Measurements from ENCODE around the gene EIPR1.
"Not testable (repeated sequence)": the region's sequence is repeated elsewhere in the genome, so short reads cannot be mapped to it uniquely, and the experiment has no call there.

Gene EIPR1

DNA sequence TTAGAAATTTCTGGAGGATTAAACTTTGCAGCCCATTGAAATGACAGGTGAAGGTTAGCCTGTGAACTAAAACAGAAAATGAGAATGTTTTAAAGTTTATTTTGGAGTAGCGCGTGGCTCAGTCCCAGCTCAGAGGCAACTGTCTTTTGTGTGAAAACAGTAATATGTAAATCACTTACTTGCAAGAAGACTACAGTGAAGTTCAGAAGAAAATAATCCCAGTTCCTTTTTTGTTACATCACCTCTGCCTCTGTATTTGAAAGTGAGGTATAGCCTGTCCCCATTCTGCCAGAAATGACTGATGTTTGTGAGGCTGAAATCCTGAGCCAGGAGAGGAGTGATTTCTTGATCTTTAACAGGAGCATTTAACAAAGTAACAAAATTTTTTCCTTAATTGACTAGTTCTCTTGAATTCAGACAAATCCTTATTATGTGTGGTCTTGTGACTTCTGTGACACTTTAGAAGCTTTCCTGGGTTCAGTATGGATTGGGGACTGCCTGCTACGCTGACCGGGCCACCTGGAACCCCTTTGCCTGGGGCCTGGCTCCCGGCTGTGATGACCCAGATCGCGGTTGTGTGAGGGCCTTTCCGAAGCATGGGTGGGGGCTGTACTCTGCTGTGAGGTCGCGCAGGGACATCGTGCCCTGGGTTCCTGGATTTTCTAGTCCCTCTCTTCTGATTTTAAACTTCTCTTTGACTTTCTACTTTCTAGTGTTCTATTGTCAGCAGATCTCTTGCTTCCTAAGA, 26.1 kb upstream of the EIPR1 start:
- in situ Hi-C loops (cut with HindIII; ENCODE audit: low sequenced_read_pairs): no loop called here

- in situ Hi-C loops (cut with HindIII; ENCODE audit: low sequenced_read_pairs): no loop called here
Observed at GRCh38 chr2:3399829-3400228, 22.2 kb upstream of the EIPR1 start.

- in situ Hi-C loops (cut with HindIII; ENCODE audit: low sequenced_read_pairs): no loop called here
Observed at GRCh38 chr2:3399381-3399780, 21.8 kb upstream of the EIPR1 start.

- in situ Hi-C loops (cut with HindIII; ENCODE audit: low sequenced_read_pairs): no loop called here
Observed at GRCh38 chr2:3398857-3399256, 21.2 kb upstream of the EIPR1 start.

DNA sequence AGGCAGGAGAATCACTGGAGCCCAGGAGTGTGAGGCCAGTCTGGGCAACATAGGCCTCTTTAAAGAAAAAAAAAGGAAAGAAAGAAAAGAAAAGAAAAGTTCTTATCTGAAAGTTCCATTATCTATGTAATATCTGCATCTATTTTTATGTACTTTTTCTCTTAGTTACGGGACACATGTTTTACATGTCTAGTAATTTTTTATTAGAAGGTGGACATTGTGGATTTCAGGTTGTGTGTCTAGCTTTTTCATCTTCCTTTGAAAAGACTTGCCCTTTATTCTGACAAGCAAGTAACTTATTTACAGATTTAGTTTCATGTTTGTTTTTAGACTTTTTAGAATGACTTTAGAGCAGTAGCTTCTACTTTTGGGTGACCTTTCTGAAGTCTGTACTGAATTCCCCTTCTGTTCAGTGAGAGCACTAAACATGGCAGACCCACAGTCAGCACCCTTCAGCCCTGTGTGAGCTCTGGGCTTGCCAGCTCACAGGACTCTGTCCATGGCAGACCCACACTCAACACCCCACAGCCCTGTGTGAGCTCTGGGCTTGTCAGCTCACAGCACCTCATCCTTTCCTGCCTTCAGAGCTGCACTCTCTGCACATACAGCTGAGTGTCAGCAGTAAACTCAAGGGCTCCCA, 19.4 kb upstream of the EIPR1 start:
- in situ Hi-C loops (cut with HindIII; ENCODE audit: low sequenced_read_pairs): no loop called here

GRCh38 chr2:3392216-3392615, 14.6 kb upstream of the EIPR1 start:
- in situ Hi-C loops (cut with HindIII; ENCODE audit: low sequenced_read_pairs): no loop called here

- in situ Hi-C loops (cut with HindIII; ENCODE audit: low sequenced_read_pairs): no loop called here
Observed at GRCh38 chr2:3390041-3390440, 12.4 kb upstream of the EIPR1 start.

DNA sequence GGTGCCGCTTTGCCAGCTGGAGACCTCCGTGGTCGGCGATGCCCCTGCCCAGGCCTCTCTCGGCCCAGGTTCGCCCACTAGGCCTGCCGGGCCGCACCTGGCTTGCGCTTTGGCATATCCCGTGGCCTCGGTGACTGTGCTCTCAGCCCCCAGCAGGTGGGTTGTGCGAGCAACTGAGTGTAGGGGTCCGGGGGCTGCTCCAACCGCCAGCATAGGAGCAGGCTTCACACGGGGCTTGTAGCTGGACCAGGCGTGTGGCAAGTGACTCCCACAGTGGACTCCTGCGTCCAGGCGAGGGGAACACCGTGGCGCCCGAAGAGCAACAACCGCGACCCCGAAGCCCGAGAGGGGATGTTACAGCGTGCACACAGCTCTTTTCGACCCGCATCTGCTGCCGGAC, 11.6 kb upstream of the EIPR1 start:
- in situ Hi-C loops (cut with HindIII; ENCODE audit: low sequenced_read_pairs): no loop called here

DNA sequence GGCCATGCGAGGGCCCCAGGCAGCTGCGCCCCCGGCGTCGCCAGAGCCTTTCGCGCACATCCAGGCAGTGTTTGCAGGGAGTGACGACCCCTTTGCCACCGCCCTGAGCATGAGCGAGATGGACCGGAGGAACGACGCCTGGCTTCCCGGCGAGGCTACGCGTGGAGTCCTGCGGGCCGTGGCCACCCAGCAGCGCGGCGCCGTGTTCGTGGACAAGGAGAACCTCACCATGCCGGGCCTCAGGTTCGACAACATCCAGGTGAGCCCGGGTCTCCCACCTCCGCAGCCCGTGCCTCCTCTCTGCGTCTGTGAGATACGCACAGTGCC, 10.8 kb upstream of the EIPR1 start:
- in situ Hi-C loops (cut with HindIII; ENCODE audit: low sequenced_read_pairs): no loop called here

- in situ Hi-C loops (cut with HindIII; ENCODE audit: low sequenced_read_pairs): no loop called here
Observed at GRCh38 chr2:3387644-3388411, 10.2 kb upstream of the EIPR1 start.

DNA sequence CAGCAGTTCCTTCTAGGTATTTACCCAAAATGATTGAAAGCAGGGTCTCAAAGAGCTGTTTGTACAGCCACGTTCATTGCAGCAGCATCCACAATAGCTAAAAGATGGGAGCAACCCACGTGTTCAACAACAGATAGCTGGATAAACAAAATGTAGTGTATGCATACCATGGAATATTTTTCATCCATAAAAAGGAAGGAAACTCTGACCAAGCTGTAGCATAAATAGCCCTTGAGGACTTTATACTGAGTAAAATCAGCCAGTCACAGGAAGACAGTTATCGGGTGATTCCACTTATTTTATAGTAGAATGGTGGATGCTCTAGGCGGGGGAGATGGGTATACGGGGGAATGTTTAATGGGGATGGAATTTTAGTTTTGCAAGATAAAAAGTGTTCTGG, 9.4 kb upstream of the EIPR1 start:
- in situ Hi-C loops (cut with HindIII; ENCODE audit: low sequenced_read_pairs): no loop called here

GRCh38 chr2:3386448-3386958, 8.9 kb upstream of the EIPR1 start:
- in situ Hi-C loops (cut with HindIII; ENCODE audit: low sequenced_read_pairs): no loop called here

GRCh38 chr2:3379647-3380534, 2.3 kb upstream of the EIPR1 start, which contains the start of gene TRAPPC12:
Gene TRAPPC12, plus strand, starts transcription at chr2:3379694. Its CDS starts 7,930 bp downstream, at chr2:3387624.
- in situ Hi-C loops (cut with HindIII; ENCODE audit: low sequenced_read_pairs): no loop called here

DNA sequence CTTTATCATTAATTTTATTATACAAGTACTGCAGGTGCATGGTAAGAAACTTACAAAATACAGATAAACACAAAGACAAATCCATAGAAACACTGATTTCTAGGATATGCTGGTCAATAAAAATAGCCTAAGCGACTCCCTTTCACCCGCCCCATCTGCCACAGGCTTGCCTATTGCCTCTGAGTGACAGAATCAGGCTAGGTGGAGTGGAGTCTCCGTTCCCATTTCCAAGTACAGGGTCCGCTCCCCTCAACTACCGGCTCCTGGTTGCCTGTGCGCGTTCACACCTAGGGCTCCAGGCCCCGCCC, 1.7 kb upstream of the EIPR1 start:
- in situ Hi-C loops (cut with HindIII; ENCODE audit: low sequenced_read_pairs): no loop called here

- in situ Hi-C loops (cut with HindIII; ENCODE audit: low sequenced_read_pairs): no loop called here
Observed at GRCh38 chr2:3377279-3377611, 373 bp downstream of the EIPR1 start.

GRCh38 chr2:3376821-3377220, 797 bp downstream of the EIPR1 start:
- in situ Hi-C loops (cut with HindIII; ENCODE audit: low sequenced_read_pairs): no loop called here

- in situ Hi-C loops (cut with HindIII; ENCODE audit: low sequenced_read_pairs): not testable (repeated sequence)
Observed at GRCh38 chr2:3369340-3370181, 8.1 kb downstream of the EIPR1 start.

DNA sequence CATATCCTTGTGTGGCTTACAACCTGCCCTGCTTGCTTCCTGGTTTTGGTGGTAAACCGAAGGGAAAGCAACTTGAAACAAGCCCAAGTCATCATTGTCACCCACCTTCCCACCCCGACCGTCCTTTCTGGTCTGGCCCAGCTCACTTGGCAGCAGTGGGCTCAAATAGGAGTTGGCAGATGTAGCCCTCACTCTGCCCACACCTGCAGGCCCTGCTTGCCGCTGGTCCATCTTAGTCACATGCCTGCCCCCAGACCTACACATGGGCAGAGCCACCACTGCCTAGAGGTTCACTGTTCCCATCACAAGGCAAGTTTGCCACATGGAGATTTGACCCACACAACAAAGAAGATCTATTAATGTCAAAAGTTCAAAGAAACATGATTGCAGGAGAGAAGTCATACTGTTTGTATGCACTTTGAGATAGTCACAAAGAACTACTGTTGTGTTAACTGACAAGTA, 9.3 kb downstream of the EIPR1 start:
- in situ Hi-C loops (cut with HindIII; ENCODE audit: low sequenced_read_pairs): no loop called here

DNA sequence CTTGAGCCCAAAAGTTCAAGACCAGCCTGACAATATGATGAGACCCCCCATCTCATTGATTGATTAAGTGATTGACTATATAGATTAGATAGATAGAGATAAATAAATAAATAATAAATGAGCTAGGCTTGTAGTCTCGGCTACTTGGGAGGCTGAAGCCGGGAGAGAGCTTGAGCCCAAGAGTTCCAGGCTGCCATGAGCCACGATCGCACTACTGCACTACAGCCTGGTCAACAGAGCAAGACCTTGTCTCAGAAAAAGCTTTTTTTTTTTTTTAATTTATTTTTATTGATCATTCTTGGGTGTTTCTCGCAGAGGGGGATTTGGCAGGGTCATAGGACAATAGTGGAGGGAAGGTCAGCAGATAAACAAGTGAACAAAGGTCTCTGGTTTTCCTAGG, 12.4 kb downstream of the EIPR1 start:
- in situ Hi-C loops (cut with HindIII; ENCODE audit: low sequenced_read_pairs): no loop called here

Data from DLD1 (cell line).